ENCODE results near the gene FDXACB1.

FDXACB1 gene

DNA sequence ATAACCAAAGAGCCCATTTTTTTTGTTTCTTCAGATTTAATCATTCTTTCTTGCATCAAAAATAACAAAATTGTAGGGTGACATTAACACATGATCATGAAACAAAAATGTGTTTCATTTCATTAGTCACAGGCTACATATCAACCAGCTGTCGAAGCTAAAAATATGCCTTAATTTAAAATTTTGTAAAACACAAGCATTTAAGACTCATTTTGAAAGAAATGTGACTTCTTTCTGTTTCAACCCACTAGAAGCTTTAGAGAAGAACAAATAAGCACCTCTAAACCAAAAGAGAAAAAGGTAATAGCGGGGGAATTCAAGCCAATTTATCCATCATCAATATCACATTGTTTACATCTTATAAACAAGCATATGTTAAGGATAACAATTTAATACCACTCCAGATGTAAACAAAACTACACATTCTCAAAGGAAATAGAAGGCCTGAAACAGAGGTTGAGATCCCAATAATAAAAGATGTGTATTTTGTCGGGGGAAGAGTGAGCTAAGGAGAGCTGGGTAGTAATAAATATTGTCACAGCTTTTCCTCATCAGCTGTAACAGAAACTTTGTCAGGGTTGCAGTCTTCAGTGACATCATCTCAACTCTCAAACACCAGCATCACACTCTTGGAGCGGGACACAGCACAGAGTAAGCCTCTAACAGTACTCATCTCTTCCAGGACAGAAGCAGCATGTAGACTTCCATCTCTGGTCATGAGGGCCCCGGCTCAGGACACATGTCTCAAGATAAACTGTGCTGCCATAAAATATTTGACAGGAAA, 49.6 kb downstream of the FDXACB1 start:
- no peak overlapping the region for H3K27ac ChIP-seq (ENCODE audit: low read depth, low read length, severe bottlenecking)

GRCh38 chr11:111826322-111826950, 52.5 kb downstream of the FDXACB1 start:
- H3K4me1 ChIP-seq (ENCODE audit: control insufficient read depth, insufficient read depth, low read length, poor library complexity, severe bottlenecking) = no peaks in the 10 kb centered on the region
- no peak overlapping the region for H3K27ac ChIP-seq (ENCODE audit: low read depth, low read length, severe bottlenecking)
- H3K9me3 ChIP-seq (ENCODE audit: control insufficient read depth, low read length) = no peaks in the 10 kb centered on the region
- H3K36me3 ChIP-seq (ENCODE audit: control insufficient read depth, insufficient read depth, low read length) = peaks cover 8% of the 10 kb centered on the region
- H3K4me3 ChIP-seq (ENCODE audit: extremely low read depth, insufficient read depth, low read length, poor library complexity, severe bottlenecking) = no peak overlapping the region
- WGBS, 2 experiments (ENCODE audit: insufficient coverage in 2 of 2) = 100% methylated on average over 1 of the region's 2 CpGs; no CpG with 5 or more reads in 1 of the 2 experiments

More for the DNA sequence above, 49.6 kb downstream of the FDXACB1 start:
- Histone ChIP-seq H3K36me3 (ENCODE audit: control insufficient read depth, insufficient read depth, low read length) (peaks cover 26% of the 10 kb centered on the region), H3K4me1 (ENCODE audit: control insufficient read depth, insufficient read depth, low read length, poor library complexity, severe bottlenecking) (no peaks in the 10 kb centered on the region), H3K4me3 (ENCODE audit: extremely low read depth, insufficient read depth, low read length, poor library complexity, severe bottlenecking) (no peak overlapping the region), H3K9me3 (ENCODE audit: control insufficient read depth, low read length) (no peaks in the 10 kb centered on the region)
- 96 to 100% methylated on average over 2 to 3 of the region's 5 CpGs for whole genome bisulfite sequencing, 2 experiments (ENCODE audit: insufficient coverage in 2 of 2)

Measured in mesodermal cell (in vitro differentiated cells).